Upper lobe of left lung (tissue), 4 donors: ENCODE measurements around the gene UQCC2.

Source experiments
- CTCF ChIP-seq, 6 experiments: fragments of 450-650 bp in 4 of 6; fragments of 200-600 bp in 2 of 6; sonication (generic) in 2 of 6; IDR thresholded peaks; one replicate each; pipeline ENCODE4 v1.5.1; 2016 to 2019; ENCODE audit warnings: antibody characterized with exemption in 6 of 6
- EP300 ChIP-seq, 4 donors: sonication (generic); formaldehyde crosslinking; IDR thresholded peaks; one replicate each; pipeline ENCODE4 v1.5.1; 2017; ENCODE audit warnings: antibody characterized with exemption in 4 of 4, control low read depth in 2 of 4
- POLR2A ChIP-seq, 4 donors: fragments of 450-650 bp; IDR thresholded peaks; one replicate each; pipeline ENCODE4 v1.5.1; 2016 to 2017; ENCODE audit warnings: antibody characterized with exemption in 4 of 4, mild to moderate bottlenecking in 2 of 4
- POLR2AphosphoS5 ChIP-seq, 2 donors: sonication (generic); formaldehyde crosslinking; IDR thresholded peaks; one replicate each; pipeline ENCODE4 v1.5.1; 2017; ENCODE audit warnings: antibody characterized with exemption in 2 of 2

- TF ChIP-seq POLR2AphosphoS5 (IDR thresholded peaks at IDR 0.05) (no peak), CTCF (IDR thresholded peaks at IDR 0.05) (no peak), EP300 (IDR thresholded peaks at IDR 0.05) (no peak), POLR2A (IDR thresholded peaks at IDR 0.05) (no peak)
Measured at GRCh38 chr6:33704215-33705066, 7.1 kb downstream of the UQCC2 start.
